D341Med (cell line): Measurements from ENCODE around the gene C1orf174.

Experiments used
- DNase-seq: peaks from one replicate; pipeline ENCODE4 v3.0.0; 2012; ENCODE audit warnings: low spot score

Gene C1orf174

GRCh38 chr1:3900150-3900968 is at the start of gene C1orf174:
TSS of gene C1orf174 (minus strand) at chr1:3900272. CDS start at chr1:3900186, 86 bp downstream.
- DNase-seq: peak; percentile 95

DNA sequence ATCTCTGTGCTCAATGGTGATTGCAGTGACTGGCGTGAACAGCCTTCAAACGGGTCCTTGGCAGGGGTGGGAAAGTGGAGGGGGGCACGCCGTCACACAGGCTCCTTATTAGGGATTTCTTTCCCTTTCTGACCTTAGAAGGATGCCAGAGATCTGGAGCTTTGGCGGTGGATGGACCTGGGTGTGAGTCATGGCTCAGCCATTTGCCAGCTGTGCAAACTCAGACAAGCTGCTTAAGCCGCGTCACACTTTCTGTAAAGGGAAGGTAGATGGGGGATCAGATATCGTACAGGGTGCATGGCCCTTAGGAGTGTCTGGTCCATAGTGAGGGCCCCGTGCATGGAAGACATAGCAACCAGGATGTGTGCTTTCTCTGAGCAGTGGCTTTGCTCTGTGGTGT is 48.3 kb upstream of the C1orf174 start:
- no peak for DNase-seq

- DNase-seq: no peak
Observed at GRCh38 chr1:3945916-3946840, 46.1 kb upstream of the C1orf174 start.

DNA sequence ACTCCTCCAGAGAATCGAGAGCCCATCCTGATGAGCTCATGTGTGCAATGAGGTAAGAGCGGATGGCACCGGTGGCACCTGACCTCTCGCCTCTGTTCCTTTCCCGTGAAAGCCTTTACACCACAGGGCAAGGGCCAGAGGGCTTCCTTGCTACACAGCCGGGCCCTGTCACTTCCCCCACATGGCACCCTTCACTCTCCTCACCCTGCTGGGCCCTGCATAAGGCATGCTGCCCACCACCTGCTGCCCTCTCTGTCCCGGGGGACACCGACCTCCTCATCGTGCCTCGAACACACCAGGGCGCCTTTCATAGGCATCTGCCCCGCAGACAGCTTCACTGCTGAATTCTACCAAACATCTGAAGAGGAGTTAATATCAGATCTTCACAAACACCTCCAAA is 45.1 kb upstream of the C1orf174 start:
- DNase-seq: no peak

- DNase-seq: no peak
Observed at GRCh38 chr1:3944578-3945125, 44.6 kb upstream of the C1orf174 start.

GRCh38 chr1:3943806-3944577 is 43.9 kb upstream of the C1orf174 start:
- no peak for DNase-seq

- DNase-seq: no peak
Observed at GRCh38 chr1:3943123-3943431, 43.0 kb upstream of the C1orf174 start.

GRCh38 chr1:3942416-3943122 is 42.5 kb upstream of the C1orf174 start:
- no peak for DNase-seq

DNA sequence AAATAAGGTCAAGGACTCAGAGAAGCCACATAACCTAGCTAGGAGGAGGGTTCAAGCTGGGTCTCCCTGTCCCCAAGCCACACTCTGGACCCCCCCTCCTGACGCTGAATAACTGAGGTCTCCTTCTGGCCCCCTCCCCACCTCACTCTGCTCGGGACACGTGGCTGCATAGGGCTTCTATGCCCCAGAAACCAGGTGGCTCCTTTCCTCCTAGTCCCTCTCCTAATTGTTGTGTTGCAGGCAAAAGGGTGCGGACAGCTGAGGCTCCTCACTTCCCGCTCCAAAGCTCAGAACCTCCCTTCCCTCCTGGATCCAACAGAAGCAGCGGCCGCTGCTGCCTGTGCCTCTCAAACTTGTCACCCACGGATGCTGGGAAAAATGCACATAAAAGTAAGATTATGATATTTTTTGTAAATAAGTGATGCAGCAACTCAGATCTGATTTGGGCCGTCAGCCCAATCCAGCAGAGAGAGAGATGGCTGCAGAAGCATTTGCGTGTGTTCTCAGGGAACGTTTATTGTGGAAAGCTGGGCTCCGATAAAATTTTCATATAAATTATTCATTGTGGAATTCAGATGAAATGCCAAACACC is 40.8 kb upstream of the C1orf174 start:
- no peak for DNase-seq

DNA sequence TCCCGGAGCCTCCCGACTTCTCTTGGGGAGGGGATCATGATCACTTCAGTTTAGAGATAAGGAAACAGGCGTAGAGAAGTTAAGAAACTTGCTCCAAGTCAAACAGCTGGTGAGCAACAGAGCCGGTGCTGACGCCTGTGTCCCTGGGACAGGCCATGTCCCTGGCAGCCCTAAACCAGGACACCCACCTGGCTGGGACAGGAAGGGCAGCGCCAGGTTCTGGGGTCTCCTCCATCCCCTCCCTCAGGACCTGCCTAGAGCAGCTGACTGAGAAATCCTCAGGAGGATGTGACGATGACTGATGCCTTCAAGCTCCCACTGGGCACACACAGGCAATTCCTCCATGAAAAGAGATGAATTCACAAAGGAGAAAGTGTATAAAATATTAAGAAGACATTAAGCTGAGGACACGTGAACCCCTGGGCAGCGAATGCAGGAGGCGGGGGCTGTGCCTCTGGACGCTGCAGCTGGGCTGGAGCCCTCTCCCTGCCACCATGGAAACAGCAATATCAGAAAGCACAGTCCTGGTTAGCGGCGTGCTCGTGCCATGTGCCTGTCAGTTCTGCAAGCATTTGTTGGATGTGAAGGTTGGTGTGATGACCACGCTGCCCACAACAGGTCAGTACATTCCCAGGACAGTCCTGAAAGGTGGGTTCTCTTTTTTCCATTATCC is 40.1 kb upstream of the C1orf174 start:
- DNase-seq: no peak

- DNase-seq: no peak
Observed at GRCh38 chr1:3939242-3940080, 39.4 kb upstream of the C1orf174 start.

DNA sequence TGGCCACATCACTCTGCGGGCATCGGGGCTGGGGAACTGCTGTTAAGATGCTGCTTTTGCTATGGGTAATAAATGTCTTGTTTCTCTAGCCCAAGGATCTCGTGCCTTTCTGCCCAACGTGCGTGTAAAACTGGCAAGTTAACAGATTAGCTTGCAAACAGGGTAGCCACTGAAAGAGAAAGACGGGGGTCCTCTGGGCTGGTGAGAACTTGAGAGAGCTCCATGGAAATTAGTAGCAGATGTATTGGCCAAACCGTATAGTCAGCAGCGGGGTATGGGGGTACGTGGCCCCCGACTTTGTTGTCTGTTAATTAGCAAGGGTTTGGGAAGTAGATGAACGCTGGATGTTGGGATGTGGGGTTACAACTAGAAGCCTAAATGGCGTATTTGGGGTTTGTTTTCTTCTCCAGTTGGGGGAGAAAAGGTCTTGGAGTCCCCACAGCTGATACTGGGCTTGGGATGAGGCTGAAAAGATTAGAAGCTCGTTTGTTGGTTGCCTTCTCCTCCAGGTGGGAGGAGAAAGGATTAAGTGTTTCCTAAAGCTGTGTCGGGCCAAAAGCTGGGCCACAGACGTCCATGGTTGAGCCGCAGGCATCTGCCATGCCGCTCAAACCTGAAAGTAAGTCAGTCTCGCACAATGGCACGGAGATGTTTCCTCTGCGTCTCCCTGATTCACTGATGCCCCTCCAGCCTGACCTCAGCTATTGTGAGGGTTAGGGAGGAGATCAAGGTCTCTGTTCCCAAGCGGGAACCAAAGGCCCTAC is 32.3 kb upstream of the C1orf174 start:
- no peak for DNase-seq

DNA sequence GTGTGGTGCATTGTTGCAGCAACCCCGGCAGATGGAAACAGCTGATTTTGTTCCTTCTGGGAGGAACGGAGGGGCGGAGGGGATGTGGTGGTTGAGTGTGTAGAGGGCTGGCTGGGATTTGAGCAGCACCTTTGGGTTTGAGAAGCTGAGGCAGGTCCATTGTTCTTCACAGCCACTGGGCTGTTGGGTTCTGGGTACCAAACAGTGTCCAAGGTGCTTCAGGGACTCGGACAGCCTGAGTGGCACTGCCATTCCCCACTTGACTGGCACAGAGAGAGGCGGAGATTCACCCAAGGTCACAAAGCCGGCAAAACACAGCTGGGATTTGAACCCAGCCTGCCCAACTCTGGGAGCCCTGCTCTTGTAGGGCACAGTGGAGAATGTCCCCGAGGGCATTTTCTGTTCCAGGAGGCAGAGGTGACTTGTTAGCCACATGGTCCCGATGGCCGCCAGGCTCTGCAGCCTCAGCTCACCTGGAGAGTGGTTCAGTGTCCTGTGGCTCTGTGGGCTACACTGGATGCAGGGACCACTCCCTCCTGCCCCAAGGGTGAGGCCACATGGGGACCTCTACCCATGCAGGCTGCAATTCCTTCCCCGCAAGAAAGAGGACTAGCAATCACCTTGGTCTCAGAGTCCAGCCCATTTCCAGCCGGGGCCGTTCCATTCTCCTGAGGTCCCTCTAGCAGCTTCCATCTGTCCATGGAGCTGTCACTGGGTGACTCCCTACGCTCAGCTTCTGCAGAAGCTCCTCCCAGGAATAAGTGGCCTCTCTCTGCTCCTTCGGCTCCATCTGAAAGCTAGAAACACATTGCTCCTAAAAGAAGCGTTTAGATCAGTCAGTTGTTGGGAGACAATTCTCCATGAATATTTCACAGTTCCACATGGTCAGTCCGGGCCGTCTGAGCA is 31.2 kb upstream of the C1orf174 start:
- DNase-seq: no peak

- DNase-seq: no peak
Observed at GRCh38 chr1:3930301-3931006, 30.4 kb upstream of the C1orf174 start.

GRCh38 chr1:3929126-3929525 is 29.1 kb upstream of the C1orf174 start:
- DNase-seq: no peak

DNA sequence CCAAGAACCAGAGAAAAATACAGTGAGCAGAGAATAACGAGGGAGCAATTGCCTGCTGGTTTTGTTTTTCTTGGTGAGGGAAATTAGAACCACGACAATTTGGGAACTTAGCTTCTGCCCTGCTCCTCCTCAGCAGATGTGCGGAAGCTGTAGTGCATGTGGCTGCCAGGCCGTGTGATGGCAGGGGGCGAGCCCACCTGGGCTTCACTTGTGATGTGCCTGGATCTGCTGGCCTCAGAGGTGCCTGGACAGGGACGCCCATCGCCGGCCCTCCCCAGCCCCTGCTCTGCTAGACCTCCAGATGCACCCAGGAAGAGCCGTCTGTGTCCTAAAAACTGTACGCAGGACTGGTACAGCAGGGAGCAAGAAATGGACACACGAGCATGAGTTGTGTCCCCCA is 28.5 kb upstream of the C1orf174 start:
- no peak for DNase-seq

DNA sequence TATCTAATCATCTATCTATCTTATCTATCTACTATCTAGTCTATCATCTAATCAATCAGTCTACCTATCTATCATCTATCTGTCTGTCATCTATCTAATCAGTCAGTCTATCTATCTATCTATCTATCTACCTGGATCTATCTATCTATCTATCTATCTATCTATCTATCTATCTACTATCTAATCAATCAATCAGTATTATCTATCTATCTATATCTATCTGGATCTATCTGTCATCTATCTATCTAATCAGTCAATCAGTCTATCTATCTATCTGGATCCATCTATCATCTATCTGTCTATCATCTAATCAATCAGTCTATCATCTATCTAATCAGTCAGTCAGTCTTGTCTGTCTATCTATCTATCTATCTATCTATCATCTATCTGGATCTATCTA is 26.9 kb upstream of the C1orf174 start:
- DNase-seq: no peak
